BJ (cell line): ENCODE measurements around the gene KRTAP4-16. TPM values are rescaled to one million over a fixed set of nuclear protein-coding genes. Genes with fewer than 3 reads are reported as not detected.
"Not testable (repeated sequence)": the region's sequence is repeated elsewhere in the genome, so short reads cannot be mapped to it uniquely, and the experiment has no call there.

ENCODE experiments used
- CTCF ChIA-PET: fragments of 350-600 bp; formaldehyde crosslinking; extraction: SDS; loops from one replicate; lab custom pipeline; 2021; ENCODE audit warnings: antibody characterized with exemption, inconsistent platforms; lab: Yijun Ruan, JAX
- POLR2A ChIA-PET: fragments of 300-600 bp; sonication (Branson Sonifier 250); formaldehyde crosslinking; extraction: SDS; loops from one replicate; lab custom pipeline; 2021; ENCODE audit warnings: antibody characterized with exemption; lab: Charles Lee
- DNase-seq: peaks from one replicate; pipeline ENCODE4 v3.0.0-alpha.2; 2011; ENCODE audit warnings: low read depth
- H3K27me3 ChIP-seq: 2 replicates; pipeline ENCODE4 v1.6.0; 2011; ENCODE audit warnings: low read length; ENCODE audit not compliant: control insufficient read depth, insufficient read depth
- H3K36me3 ChIP-seq: 2 replicates; pipeline ENCODE4 v1.5.1; 2011; ENCODE audit warnings: low read length; ENCODE audit not compliant: control insufficient read depth, insufficient read depth
- H3K4me3 ChIP-seq: 2 replicates; pipeline ENCODE4 v1.5.1; 2011; ENCODE audit warnings: low read depth, mild to moderate bottlenecking, control low read depth, low read length
- polyA plus RNA-seq: library from polyadenylated mRNA; depleted of rRNA; stranded (reverse); fragments of >200 nt; gene quantifications from 2 replicates; pipeline ENCODE4 v1.2.3, GENCODE V29; 2011
- TF ChIP-seq, protein P1 (sequence below): IDR thresholded peaks from 2 replicates; pipeline ENCODE4 v1.5.1; 2011; ENCODE audit warnings: low read depth, mild to moderate bottlenecking, control low read depth, inconsistent platforms, low read length, moderate library complexity; ENCODE audit not compliant: insufficient read depth

KRTAP4-16 gene
- polyA plus RNA-seq, 1 experiment = not detected

DNA sequence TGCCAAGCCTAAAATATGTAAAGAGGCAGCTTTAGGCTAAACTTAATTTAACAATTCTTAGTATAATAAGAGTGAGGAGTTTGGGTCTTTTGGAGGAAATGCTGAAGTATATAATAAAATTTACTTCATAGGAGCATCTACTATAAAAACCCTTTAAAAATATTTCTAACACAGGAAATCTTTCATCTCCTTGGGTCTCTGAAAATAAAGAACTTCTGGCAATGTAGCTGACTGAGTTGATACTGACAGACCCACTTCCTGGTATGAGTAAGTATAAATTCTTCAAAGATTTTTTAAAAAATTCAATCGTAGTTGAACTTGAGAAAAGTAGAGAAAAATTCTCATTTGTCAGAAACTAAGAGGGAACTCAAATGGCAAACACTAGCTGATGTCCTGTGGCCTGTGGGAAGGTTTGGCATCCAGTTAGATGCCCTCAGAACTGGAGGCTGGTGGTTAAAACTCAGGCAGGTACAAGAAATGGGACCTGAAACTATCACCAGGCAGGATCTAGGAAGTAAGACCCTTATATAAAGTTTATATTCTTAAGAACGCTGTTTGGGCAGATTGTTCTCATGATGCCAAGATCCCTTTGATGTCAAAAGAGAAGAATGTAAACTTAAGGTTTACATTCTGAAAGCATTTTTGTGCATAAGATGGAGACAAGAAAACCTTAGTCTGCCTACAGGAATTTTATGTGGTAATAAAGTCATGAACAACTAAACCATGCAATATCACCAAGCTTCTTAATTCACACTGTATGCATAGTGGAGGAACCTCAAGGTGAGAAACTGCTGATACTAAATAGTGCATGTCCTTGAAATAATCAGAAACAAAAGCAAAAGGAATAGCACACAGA lies 32.1 kb upstream of the KRTAP4-16 start:
- no peaks in the 10 kb centered on the region for H3K36me3 ChIP-seq
- ChIA-PET POLR2A (interaction anchor here (0.6 kb wide), 1 partner anchor 78 kb away, joined by 3 read pairs; no protein-coding TSS in a partner anchor), CTCF (interaction anchor here (0.7 kb wide), 1 partner anchor 248 kb away, joined by 3 read pairs; no protein-coding TSS in a partner anchor)
- no peak overlapping the region for H3K4me3 ChIP-seq
- TF ChIP-seq, protein P1, sequence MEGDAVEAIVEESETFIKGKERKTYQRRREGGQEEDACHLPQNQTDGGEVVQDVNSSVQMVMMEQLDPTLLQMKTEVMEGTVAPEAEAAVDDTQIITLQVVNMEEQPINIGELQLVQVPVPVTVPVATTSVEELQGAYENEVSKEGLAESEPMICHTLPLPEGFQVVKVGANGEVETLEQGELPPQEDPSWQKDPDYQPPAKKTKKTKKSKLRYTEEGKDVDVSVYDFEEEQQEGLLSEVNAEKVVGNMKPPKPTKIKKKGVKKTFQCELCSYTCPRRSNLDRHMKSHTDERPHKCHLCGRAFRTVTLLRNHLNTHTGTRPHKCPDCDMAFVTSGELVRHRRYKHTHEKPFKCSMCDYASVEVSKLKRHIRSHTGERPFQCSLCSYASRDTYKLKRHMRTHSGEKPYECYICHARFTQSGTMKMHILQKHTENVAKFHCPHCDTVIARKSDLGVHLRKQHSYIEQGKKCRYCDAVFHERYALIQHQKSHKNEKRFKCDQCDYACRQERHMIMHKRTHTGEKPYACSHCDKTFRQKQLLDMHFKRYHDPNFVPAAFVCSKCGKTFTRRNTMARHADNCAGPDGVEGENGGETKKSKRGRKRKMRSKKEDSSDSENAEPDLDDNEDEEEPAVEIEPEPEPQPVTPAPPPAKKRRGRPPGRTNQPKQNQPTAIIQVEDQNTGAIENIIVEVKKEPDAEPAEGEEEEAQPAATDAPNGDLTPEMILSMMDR = no peak
- DNase-seq = no peak
- no peaks in the 10 kb centered on the region for H3K27me3 ChIP-seq

DNA sequence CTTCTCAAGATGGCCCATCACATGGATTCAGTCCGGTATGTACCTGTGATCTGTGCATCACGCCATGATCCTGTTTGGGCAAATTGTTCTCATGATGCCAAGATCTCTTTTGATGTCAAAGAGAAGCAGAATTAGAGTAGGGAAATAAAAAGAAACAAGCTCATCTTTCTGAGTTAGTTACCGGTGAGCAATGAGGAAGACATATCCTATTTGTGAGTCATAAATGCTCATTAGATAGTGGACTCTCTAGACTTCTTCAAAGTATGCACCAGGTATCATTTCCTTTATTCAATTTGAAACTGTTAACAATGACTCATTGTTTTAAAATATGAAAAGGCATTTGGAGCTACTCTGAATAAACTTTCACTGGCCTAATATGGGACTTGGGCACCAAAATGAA lies 30.0 kb upstream of the KRTAP4-16 start:
- POLR2A ChIA-PET = interaction anchor here (0.6 kb wide), 1 partner anchor 236 kb away, joined by 3 read pairs; no protein-coding TSS in a partner anchor
- Histone ChIP-seq H3K36me3 (no peaks in the 10 kb centered on the region), H3K4me3 (no peak overlapping the region), H3K27me3 (no peaks in the 10 kb centered on the region)
- DNase-seq = no peak
- CTCF ChIA-PET = no interaction called here
- TF ChIP-seq, protein P1 = no peak

DNA sequence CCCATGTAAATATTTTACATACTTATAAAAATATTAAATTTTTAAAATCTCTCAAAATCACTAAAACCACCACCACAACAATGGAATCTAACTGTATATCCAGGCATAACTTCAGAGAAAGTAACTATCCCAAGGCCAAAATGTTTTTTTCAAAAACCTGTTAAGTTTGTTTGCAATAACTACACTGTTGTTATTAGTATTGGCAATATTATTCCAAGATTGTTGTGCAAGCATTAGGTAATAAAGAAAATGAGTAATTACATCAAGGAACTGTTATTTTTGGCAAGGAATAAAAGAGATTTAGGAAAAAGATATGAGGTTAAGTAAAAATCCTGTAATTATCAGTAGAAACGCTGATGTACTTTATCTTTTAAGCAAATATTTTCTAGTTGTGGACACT lies 25.4 kb upstream of the KRTAP4-16 start:
- no peak overlapping the region for H3K4me3 ChIP-seq
- CTCF ChIA-PET = interaction anchor here (0.6 kb wide), 1 partner anchor 104 kb away, joined by 3 read pairs; no protein-coding TSS in a partner anchor
- POLR2A ChIA-PET = no interaction called here
- H3K27me3 ChIP-seq = no peaks in the 10 kb centered on the region
- no peaks in the 10 kb centered on the region for H3K36me3 ChIP-seq
- DNase-seq = no peak
- TF ChIP-seq, protein P1 = no peak

DNA sequence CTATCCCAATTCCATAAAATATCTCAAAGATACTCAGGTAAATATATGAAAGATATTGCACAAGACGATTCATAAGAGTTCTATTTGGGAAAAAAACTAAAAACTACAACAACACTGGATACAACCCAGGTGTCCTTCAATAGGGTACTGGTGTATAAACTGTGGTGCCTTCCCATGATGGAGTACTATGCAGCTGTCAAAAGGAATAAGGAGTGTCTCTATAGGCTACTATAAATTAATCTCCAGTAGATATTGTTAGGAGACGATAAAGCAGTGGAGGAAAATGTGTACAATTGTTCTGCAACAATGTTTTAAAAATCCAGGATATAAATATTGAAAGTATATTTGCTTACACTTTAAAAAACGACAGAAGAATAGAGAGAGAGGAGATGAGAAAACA lies 24.4 kb upstream of the KRTAP4-16 start:
- no peaks in the 10 kb centered on the region for H3K27me3 ChIP-seq
- H3K4me3 ChIP-seq = no peak overlapping the region
- TF ChIP-seq, protein P1 = no peak
- no peaks in the 10 kb centered on the region for H3K36me3 ChIP-seq
- CTCF ChIA-PET = no interaction called here
- POLR2A ChIA-PET = no interaction called here
- no peak for DNase-seq

DNA sequence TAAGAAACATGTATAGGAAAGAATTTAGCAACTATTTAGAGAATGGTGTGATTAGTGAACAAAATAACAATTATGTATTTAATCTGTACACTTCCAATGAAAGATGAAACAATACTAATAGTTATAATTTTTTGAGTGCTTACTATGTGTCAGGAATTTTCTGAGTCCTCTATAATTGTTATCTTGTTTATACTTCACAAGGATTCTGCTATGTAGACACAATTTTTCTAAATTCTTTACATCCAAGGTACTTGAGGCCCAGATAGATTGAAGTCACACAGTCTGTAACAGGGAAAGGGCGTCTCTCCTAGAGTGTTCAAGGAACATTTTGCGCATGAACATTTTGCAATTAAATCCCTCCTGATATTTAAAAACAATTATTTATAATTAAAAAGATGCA lies 23.1 kb upstream of the KRTAP4-16 start:
- ChIA-PET POLR2A (no interaction called here), CTCF (no interaction called here)
- no peak for DNase-seq
- TF ChIP-seq, protein P1 = no peak
- Histone ChIP-seq H3K27me3 (no peaks in the 10 kb centered on the region), H3K4me3 (no peak overlapping the region), H3K36me3 (no peaks in the 10 kb centered on the region)

DNA sequence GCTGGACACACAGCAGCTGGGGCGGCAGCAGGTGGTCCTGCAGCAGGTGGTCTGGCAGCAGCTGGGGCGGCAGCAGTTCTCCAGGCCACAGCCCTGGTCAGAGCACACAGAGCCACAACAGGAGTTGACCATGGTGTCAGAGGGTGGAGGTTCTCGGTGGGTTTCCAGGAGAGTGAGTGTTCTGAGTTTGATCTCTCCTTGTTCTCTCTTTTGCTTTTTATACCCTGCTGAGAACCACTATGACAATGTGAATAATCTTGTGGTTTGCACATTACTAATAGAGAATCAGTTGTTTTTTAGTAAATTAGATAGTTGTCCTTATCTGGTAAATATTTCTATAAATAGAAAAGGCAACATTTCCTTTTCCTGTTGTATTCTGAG lies 22.0 kb upstream of the KRTAP4-16 start, which contains the start of gene KRTAP4-12:
KRTAP4-12 (minus strand) TSS at position 192 of the 381 bp plus-strand sequence; CDS start at position 132, 60 bp downstream.
- POLR2A ChIA-PET, H3K4me3 ChIP-seq, DNase-seq, H3K36me3 ChIP-seq, CTCF ChIA-PET, H3K27me3 ChIP-seq: not testable (repeated sequence)

DNA sequence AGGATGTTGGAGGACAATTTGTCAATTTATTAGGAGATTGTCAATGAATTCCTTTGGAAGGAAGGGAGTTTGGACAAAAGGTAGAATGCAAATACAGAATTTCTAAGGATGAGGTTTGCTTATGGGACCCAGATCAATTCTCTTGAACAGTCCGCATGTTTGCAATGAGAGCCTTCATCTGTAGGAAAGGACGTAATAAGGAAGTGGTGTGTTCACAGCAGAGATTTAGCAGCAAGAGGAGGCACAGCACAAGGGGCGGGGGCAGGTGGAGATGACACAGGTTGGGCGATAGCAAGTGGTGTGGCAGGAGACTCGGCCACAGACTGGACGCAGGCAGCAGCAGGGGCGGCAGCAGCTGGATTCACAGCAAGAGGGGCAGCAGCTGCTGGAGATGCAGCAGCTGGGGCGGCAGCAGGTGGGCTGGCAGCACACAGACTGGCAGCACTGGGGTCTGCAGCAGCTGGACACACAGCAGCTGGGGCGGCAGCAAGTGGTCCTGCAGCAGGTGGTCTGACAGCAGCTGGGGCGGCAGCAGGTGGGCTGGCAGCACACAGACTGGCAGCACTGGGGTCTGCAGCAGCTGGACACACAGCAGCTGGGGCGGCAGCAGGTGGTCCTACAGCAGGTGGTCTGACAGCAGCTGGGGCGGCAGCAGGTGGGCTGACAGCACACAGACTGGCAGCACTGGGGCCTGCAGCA lies 21.4 kb upstream of the KRTAP4-16 start:
- POLR2A ChIA-PET, H3K4me3 ChIP-seq, DNase-seq, H3K27me3 ChIP-seq, H3K36me3 ChIP-seq: not testable (repeated sequence)
- CTCF ChIA-PET = interaction anchor here (0.6 kb wide), 1 partner anchor 254 kb away, joined by 4 read pairs; no protein-coding TSS in a partner anchor
